SH-SY5Y (cell line): Measurements from ENCODE around the gene MMP24OS.

Experiments used
- GATA2 ChIP-seq: IDR thresholded peaks from 2 replicates; pipeline ENCODE4 v1.6.1; 2011; ENCODE audit warnings: mild to moderate bottlenecking, low read depth, low read length
- GATA3 ChIP-seq: IDR thresholded peaks from 2 replicates; pipeline ENCODE4 v1.6.1; 2011; ENCODE audit warnings: low read depth, mild to moderate bottlenecking, low read length, moderate library complexity

- TF ChIP-seq GATA3 (no peak), GATA2 (no peak)
Observed at GRCh38 chr20:35273449-35274171, 4.3 kb downstream of the MMP24OS start.
